Panc1 (cell line): ENCODE measurements around the gene SYT13.

ENCODE experiments used
- SIN3A ChIP-seq: IDR thresholded peaks from 2 replicates; pipeline ENCODE4 v1.6.1; 2012; ENCODE audit warnings: low read depth, mild to moderate bottlenecking, low read length, moderate library complexity, borderline replicate concordance; ENCODE audit not compliant: insufficient read depth
- TF ChIP-seq, protein P1 (sequence below), 2 experiments: IDR thresholded peaks; 2 replicates each; pipeline ENCODE4 v1.6.1; 2011 to 2012; ENCODE audit warnings: low read depth in 2 of 2, control low read depth in 1 of 2, low read length in 1 of 2, mild to moderate bottlenecking in 1 of 2, moderate library complexity in 1 of 2; ENCODE audit not compliant: insufficient read depth in 1 of 2
- TF ChIP-seq, protein P2 (sequence below): fragments of 450-650 bp; IDR thresholded peaks from 2 replicates; pipeline ENCODE4 v1.5.1; 2017; ENCODE audit warnings: mild to moderate bottlenecking

DNA sequence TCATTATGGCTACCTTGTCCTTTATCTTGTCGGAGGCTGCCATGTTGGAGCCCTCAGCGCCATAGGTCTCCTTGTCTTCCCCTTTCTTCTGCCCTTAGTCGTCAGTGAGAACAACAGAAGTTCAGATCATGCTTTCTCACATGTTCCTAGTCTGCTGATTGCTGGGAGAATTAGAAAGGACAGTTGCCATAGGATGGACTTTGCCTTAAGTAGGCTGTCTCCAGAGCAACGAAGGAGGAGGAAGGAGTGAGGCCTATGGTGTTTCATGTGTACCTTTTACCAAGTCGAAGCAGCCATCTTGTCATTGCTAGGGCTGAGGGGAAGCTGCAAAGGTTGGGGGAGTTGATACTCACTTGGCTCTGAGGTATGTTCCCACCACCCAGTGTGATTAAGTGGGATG, 62.6 kb downstream of the SYT13 start:
- TF ChIP-seq, protein P1, sequence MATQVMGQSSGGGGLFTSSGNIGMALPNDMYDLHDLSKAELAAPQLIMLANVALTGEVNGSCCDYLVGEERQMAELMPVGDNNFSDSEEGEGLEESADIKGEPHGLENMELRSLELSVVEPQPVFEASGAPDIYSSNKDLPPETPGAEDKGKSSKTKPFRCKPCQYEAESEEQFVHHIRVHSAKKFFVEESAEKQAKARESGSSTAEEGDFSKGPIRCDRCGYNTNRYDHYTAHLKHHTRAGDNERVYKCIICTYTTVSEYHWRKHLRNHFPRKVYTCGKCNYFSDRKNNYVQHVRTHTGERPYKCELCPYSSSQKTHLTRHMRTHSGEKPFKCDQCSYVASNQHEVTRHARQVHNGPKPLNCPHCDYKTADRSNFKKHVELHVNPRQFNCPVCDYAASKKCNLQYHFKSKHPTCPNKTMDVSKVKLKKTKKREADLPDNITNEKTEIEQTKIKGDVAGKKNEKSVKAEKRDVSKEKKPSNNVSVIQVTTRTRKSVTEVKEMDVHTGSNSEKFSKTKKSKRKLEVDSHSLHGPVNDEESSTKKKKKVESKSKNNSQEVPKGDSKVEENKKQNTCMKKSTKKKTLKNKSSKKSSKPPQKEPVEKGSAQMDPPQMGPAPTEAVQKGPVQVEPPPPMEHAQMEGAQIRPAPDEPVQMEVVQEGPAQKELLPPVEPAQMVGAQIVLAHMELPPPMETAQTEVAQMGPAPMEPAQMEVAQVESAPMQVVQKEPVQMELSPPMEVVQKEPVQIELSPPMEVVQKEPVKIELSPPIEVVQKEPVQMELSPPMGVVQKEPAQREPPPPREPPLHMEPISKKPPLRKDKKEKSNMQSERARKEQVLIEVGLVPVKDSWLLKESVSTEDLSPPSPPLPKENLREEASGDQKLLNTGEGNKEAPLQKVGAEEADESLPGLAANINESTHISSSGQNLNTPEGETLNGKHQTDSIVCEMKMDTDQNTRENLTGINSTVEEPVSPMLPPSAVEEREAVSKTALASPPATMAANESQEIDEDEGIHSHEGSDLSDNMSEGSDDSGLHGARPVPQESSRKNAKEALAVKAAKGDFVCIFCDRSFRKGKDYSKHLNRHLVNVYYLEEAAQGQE (IDR thresholded peaks at IDR 0.05; ENCODE audit: insufficient read depth in 1 of 2, low read depth in 2 of 2, low read length in 1 of 2), result no peak
- TF ChIP-seq, protein P2, sequence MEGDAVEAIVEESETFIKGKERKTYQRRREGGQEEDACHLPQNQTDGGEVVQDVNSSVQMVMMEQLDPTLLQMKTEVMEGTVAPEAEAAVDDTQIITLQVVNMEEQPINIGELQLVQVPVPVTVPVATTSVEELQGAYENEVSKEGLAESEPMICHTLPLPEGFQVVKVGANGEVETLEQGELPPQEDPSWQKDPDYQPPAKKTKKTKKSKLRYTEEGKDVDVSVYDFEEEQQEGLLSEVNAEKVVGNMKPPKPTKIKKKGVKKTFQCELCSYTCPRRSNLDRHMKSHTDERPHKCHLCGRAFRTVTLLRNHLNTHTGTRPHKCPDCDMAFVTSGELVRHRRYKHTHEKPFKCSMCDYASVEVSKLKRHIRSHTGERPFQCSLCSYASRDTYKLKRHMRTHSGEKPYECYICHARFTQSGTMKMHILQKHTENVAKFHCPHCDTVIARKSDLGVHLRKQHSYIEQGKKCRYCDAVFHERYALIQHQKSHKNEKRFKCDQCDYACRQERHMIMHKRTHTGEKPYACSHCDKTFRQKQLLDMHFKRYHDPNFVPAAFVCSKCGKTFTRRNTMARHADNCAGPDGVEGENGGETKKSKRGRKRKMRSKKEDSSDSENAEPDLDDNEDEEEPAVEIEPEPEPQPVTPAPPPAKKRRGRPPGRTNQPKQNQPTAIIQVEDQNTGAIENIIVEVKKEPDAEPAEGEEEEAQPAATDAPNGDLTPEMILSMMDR, result no peak
- TF ChIP-seq SIN3A, result no peak
